GM12878 (cell line): ENCODE measurements around the gene SLC4A5. TPM values are rescaled to one million over a fixed set of nuclear protein-coding genes. Genes with fewer than 3 reads are reported as not detected.
A peak's percentile ranks its signal among the peaks of the same experiment; 100 is the strongest.

ENCODE experiments used
- ATAC-seq: fragments of 200-7000 bp; cut with Tn5 transposase; 3 replicates; pipeline ENCODE4 v1.9.1; 2020; ENCODE audit warnings: mild to moderate bottlenecking, moderate library complexity
- BruUV-seq: library from RNA; stranded (reverse); fragments of 400-500 nt; replicated peaks from 2 replicates; lab custom pipeline; 2021; lab: Mats Ljungman, UMichigan
- CTCF ChIA-PET: fragments of 300-600 bp; sonication (Branson Sonifier 250); formaldehyde crosslinking; extraction: SDS; loops from one replicate; lab custom pipeline; 2021; ENCODE audit warnings: inconsistent platforms; lab: Yijun Ruan, JAX
- POLR2A ChIA-PET: fragments of 350-600 bp; formaldehyde crosslinking; extraction: SDS; loops from one replicate; lab custom pipeline; 2021; ENCODE audit warnings: inconsistent platforms; lab: Charles Lee
- RAD21 ChIA-PET: fragments of 300-600 bp; sonication (Branson Sonifier 250); formaldehyde crosslinking; loops from one replicate; lab custom pipeline; 2023; ENCODE audit warnings: antibody characterized with exemption; ENCODE audit not compliant: unreplicated experiment; lab: Charles Lee
- SMC1A ChIA-PET: fragments of 300-600 bp; sonication (Branson Sonifier 250); formaldehyde crosslinking; loops from one replicate; lab custom pipeline; 2023; ENCODE audit not compliant: unreplicated experiment, uncharacterized antibody; lab: Charles Lee
- DNase-seq: peaks from one replicate; pipeline ENCODE4 v3.0.0-alpha.2; 2011; ENCODE audit warnings: low read depth, low spot score
- FAIRE-seq: peaks from 3 replicates; lab custom pipeline; 2011; peaks lifted over from hg19 to GRCh38; lab: Jason Lieb, UNC
- H2AFZ ChIP-seq: 2 replicates; pipeline ENCODE4 v1.6.0; 2011; ENCODE audit warnings: low read depth, low read length, control low read depth; ENCODE audit not compliant: control insufficient read depth
- H3K27ac ChIP-seq: 2 replicates; pipeline ENCODE4 v1.5.1; 2011; ENCODE audit warnings: control low read depth; ENCODE audit not compliant: control insufficient read depth, insufficient read depth
- H3K27me3 ChIP-seq, 2 experiments: replicated peaks in 1 of 2; 2 replicates each; pipeline versions ENCODE4 v1.6.0 to v1.6.1; 2011; ENCODE audit warnings: low read length in 1 of 2; ENCODE audit not compliant: control insufficient read depth in 2 of 2, insufficient read depth in 2 of 2
- H3K36me3 ChIP-seq, 2 experiments: 2 replicates each; pipeline ENCODE4 v1.5.1; 2011; ENCODE audit warnings: low read length in 1 of 2; ENCODE audit not compliant: control insufficient read depth in 2 of 2, insufficient read depth in 2 of 2
- H3K4me1 ChIP-seq: 2 replicates; pipeline ENCODE4 v1.6.1; 2011; ENCODE audit warnings: mild to moderate bottlenecking, low read length, moderate library complexity, mixed read lengths; ENCODE audit not compliant: control insufficient read depth, insufficient read depth
- H3K4me2 ChIP-seq: 2 replicates; pipeline ENCODE4 v1.6.0; 2011; ENCODE audit warnings: control low read depth; ENCODE audit not compliant: control insufficient read depth, insufficient read depth
- H3K4me3 ChIP-seq: fragments of 200-600 bp; sonication (generic); 2 replicates; pipeline ENCODE4 v1.5.1; 2016
- H3K79me2 ChIP-seq: 2 replicates; pipeline ENCODE4 v1.6.0; 2011; ENCODE audit warnings: low read length; ENCODE audit not compliant: control insufficient read depth, insufficient read depth
- H3K9ac ChIP-seq: 2 replicates; pipeline ENCODE4 v1.8.0; 2011; ENCODE audit warnings: low read length, control low read depth, mixed read lengths; ENCODE audit not compliant: control insufficient read depth, insufficient read depth
- H3K9me3 ChIP-seq: replicated peaks from 3 replicates; pipeline ENCODE4 v1.5.1; 2011; ENCODE audit warnings: mild to moderate bottlenecking, low read length; ENCODE audit not compliant: control insufficient read depth, insufficient read depth
- H4K20me1 ChIP-seq: 2 replicates; pipeline ENCODE4 v1.6.0; 2011; ENCODE audit not compliant: control insufficient read depth, insufficient read depth
- CEBPB ChIP-seq, 2 experiments: fragments of 150-350 bp in 1 of 2; IDR thresholded peaks; 2 replicates each; pipeline ENCODE4 v1.6.1; 2012 to 2014; ENCODE audit warnings: low read depth in 2 of 2, low read length in 2 of 2, borderline replicate concordance in 1 of 2, inconsistent platforms in 1 of 2
- EP300 ChIP-seq, 2 experiments: fragments of 150-350 bp in 1 of 2; IDR thresholded peaks; 2 replicates each; pipeline ENCODE4 v1.6.1; 2011 to 2012; ENCODE audit warnings: low read depth in 2 of 2, low read length in 2 of 2, borderline replicate concordance in 1 of 2, improper control_type of control experiment in 1 of 2, inconsistent platforms in 1 of 2; ENCODE audit not compliant: control insufficient read depth in 1 of 2
- HDAC6 ChIP-seq: fragments of 200-600 bp; sonication (generic); IDR thresholded peaks from one replicate; pipeline ENCODE4 v1.8.0; 2017; ENCODE audit warnings: antibody characterized with exemption; ENCODE audit not compliant: unreplicated experiment
- IRF4 ChIP-seq: IDR thresholded peaks from 2 replicates; pipeline ENCODE4 v1.6.1; 2011; ENCODE audit warnings: low read depth, low read length
- JUND ChIP-seq: IDR thresholded peaks from 2 replicates; pipeline ENCODE4 v1.6.1; 2012; ENCODE audit warnings: low read depth, mild to moderate bottlenecking, low read length, improper control_type of control experiment, moderate library complexity
- MTA2 ChIP-seq: fragments of 450-650 bp; IDR thresholded peaks from 2 replicates; pipeline ENCODE4 v1.6.1; 2016; ENCODE audit warnings: low read depth, mild to moderate bottlenecking, moderate library complexity
- MYB ChIP-seq: fragments of 150-350 bp; IDR thresholded peaks from 2 replicates; pipeline ENCODE4 v1.6.1; 2014; ENCODE audit warnings: mild to moderate bottlenecking, low read depth, low read length, borderline replicate concordance
- NR2C1 ChIP-seq: fragments of 450-650 bp; IDR thresholded peaks from 2 replicates; pipeline ENCODE4 v1.6.1; 2017; ENCODE audit warnings: antibody characterized with exemption, mild to moderate bottlenecking, moderate library complexity
- RB1 ChIP-seq: fragments of 450-650 bp; formaldehyde crosslinking; IDR thresholded peaks from 2 replicates; pipeline ENCODE4 v1.6.1; 2017; ENCODE audit warnings: mild to moderate bottlenecking, borderline replicate concordance
- RBBP5 ChIP-seq: fragments of 200-600 bp; sonication (generic); conservative IDR thresholded peaks from 2 replicates; pipeline ENCODE4 v1.6.1; 2016
- SMAD5 ChIP-seq: IDR thresholded peaks from 2 replicates; pipeline ENCODE4 v1.6.1; 2016; ENCODE audit warnings: antibody characterized with exemption, low read depth
- TCF3 ChIP-seq: IDR thresholded peaks from 2 replicates; pipeline ENCODE4 v1.6.1; 2012; ENCODE audit warnings: low read depth, mild to moderate bottlenecking, low read length, borderline replicate concordance; ENCODE audit not compliant: insufficient read depth
- ZNF274 ChIP-seq: IDR thresholded peaks from one replicate; pipeline ENCODE4 v1.8.0; 2011; ENCODE audit not compliant: insufficient read length, insufficient read depth
- WGBS: methylation state at CpG from one replicate; pipeline ENCODE4 v1.1.6; 2016; ENCODE audit warnings: low lambda C conversion rate; ENCODE audit not compliant: insufficient replicate concordance, insufficient coverage; ENCODE audit errors: missing lambda C conversion rate; 5-methylcytosine and 5-hydroxymethylcytosine counted together
- in situ Hi-C: fragments of 300-500 bp; cut with MboI; formaldehyde crosslinking; loops from 9 replicates; pipeline ENCODE4 v1.14.3; 2018; ENCODE audit warnings: mixed read lengths
- intact Hi-C: fragments of 100-400 bp; cut with micrococcal nuclease; formaldehyde crosslinking; loops from one replicate; pipeline ENCODE4 v1.14.2; 2022; ENCODE audit not compliant: unreplicated experiment
- polyA plus RNA-seq, 11 experiments: library from polyadenylated mRNA; depleted of rRNA in 4 of 11; unstranded in 6 of 11; stranded (reverse) in 5 of 11; fragments of >200 nt; fragmentation: Nextera tagmentation in 4 of 11; fragmentation: Illumina TruSeq in 1 of 11; extraction: Ambion mirVana in 4 of 11; extraction: Trizol in 1 of 11; gene quantifications; 1 replicate in 1 of 11; 2 replicates in 10 of 11; pipeline versions ENCODE4 v1.2.1 to v1.2.3, GENCODE V29; 2011 to 2016; ENCODE audit warnings: inconsistent platforms in 2 of 11, missing spikeins in 2 of 11, low read depth in 1 of 11
- total RNA-seq, 4 experiments: library from RNA; depleted of rRNA in 3 of 4; stranded (reverse); fragments of >200 nt in 3 of 4; fragmentation: Illumina TruSeq in 1 of 4; extraction: Trizol in 1 of 4; gene quantifications; 2 replicates each; pipeline versions ENCODE4 v1.2.1 to v1.2.3, GENCODE V29; 2013 to 2021
- TF ChIP-seq, protein P1 (sequence below): fragments of 450-650 bp; IDR thresholded peaks from 2 replicates; pipeline ENCODE4 v1.6.1; 2017; ENCODE audit warnings: mild to moderate bottlenecking, low read depth, inconsistent platforms; ENCODE audit not compliant: poor library complexity, severe bottlenecking
- TF ChIP-seq, protein P2 (sequence below): fragments of 450-650 bp; IDR thresholded peaks from 2 replicates; pipeline ENCODE4 v1.6.1; 2016; ENCODE audit warnings: mild to moderate bottlenecking
- TF ChIP-seq, protein P3 (sequence below): fragments of 150-350 bp; IDR thresholded peaks from 2 replicates; pipeline ENCODE4 v1.6.1; 2016; ENCODE audit warnings: low read depth, low read length

The SLC4A5 gene
- total and polyA plus RNA-seq, 10 of the 15 experiments (the other 5 are each of a cell fraction or from before 2014, with no cell fraction given): 0.15 to 4.7 (median 1.6) TPM

DNA sequence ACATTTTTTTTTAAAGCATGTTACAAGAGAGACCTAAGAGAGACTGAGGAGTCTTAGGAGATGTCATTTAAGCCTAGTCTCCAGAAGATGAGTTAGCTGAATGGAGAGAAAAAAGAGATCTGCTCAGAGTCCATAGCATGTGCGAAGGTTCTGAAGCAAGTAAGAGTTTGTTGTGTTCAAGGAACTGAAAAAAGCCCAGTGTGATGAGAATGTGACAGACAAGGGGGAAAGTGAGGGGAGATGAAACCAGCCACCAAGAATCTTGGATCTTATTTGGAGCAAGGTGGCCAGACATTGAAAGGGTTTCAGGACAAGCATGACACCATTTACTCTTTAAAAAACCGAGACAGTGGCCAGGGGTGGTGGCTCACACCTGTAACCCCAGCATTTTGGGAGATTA, 159.3 kb downstream of the SLC4A5 start (continued):
- TF ChIP-seq, protein P1, sequence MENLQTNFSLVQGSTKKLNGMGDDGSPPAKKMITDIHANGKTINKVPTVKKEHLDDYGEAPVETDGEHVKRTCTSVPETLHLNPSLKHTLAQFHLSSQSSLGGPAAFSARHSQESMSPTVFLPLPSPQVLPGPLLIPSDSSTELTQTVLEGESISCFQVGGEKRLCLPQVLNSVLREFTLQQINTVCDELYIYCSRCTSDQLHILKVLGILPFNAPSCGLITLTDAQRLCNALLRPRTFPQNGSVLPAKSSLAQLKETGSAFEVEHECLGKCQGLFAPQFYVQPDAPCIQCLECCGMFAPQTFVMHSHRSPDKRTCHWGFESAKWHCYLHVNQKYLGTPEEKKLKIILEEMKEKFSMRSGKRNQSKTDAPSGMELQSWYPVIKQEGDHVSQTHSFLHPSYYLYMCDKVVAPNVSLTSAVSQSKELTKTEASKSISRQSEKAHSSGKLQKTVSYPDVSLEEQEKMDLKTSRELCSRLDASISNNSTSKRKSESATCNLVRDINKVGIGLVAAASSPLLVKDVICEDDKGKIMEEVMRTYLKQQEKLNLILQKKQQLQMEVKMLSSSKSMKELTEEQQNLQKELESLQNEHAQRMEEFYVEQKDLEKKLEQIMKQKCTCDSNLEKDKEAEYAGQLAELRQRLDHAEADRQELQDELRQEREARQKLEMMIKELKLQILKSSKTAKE: peak; percentile 52
- TF ChIP-seq SMAD5: no peak
- TF ChIP-seq HDAC6: no peak

DNA sequence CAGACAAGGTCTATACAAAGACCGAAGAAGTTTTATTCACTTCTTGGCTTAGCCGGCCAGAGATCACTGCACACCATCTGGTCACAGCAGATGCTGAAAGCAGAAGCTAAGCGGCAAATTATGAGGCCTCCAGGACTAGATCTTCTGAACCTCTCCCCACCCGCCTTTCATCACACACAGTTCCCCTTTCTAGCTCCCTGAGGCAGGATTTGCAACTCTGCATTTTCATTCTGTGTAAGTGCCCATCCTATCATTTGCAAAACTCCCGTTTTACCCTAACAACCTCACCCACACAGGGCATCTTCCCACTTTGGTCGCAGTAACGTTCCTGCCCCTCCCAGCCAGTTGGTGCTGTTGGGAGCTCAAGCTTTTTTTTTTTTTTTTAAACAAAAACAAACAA, 161.5 kb downstream of the SLC4A5 start:
- ChIA-PET SMC1A (interaction anchor here (0.6 to 2.2 kb wide), 16 partner anchors 10 to 355 kb away, joined by 3 to 14 read pairs (median 5); partner anchors contain the start of gene MTHFD2), POLR2A (interaction anchor here (0.6 to 8.2 kb wide), 10 partner anchors 9 to 357 kb away, joined by 4 to 83 read pairs (median 6); partner anchors contain the start of gene MTHFD2), RAD21 (interaction anchor here (0.6 to 2.8 kb wide), 13 partner anchors 9 to 437 kb away, joined by 3 to 14 read pairs (median 3); partner anchors contain the start of gene MTHFD2), CTCF (interaction anchor here (0.8 to 8.5 kb wide), 10 partner anchors 10 to 502 kb away, joined by 3 to 90 read pairs (median 4); partner anchors contain the start of gene MTHFD2)
- Histone ChIP-seq H3K27ac (peak overlapping the region; percentile 81), H3K9me3 (no peaks in the 10 kb centered on the region), H3K9ac (peak overlapping the region; percentile 32; the same call in 1 of the 2 replicates), H3K4me3 (peak overlapping the region; percentile 52; the same call in 1 of the 2 replicates), H3K4me1 (peaks cover 46% of the 10 kb centered on the region), H3K27me3 (no peaks in the 10 kb centered on the region), H3K79me2 (peaks cover 21% of the 10 kb centered on the region), H2AFZ (peak overlapping the region; percentile 22), H3K4me2 (peak overlapping the region; percentile 66), H3K36me3 (no peaks in the 10 kb centered on the region), H4K20me1 (no peaks in the 10 kb centered on the region)
- DNase-seq: peak; percentile 86
- intact Hi-C loops: no loop called here
- ATAC-seq: peak; percentile 47
- BruUV-seq: no TSS peak
- under 1% methylated on average over 7 of the region's 7 CpGs for WGBS
- FAIRE-seq: peak; percentile 79
- in situ Hi-C loops: no loop called here
- TF ChIP-seq CEBPB (IDR thresholded peaks at IDR 0.05; ENCODE audit: borderline replicate concordance in 1 of 2, low read depth in 2 of 2, low read length in 2 of 2): no peak
- TF ChIP-seq, protein P2, sequence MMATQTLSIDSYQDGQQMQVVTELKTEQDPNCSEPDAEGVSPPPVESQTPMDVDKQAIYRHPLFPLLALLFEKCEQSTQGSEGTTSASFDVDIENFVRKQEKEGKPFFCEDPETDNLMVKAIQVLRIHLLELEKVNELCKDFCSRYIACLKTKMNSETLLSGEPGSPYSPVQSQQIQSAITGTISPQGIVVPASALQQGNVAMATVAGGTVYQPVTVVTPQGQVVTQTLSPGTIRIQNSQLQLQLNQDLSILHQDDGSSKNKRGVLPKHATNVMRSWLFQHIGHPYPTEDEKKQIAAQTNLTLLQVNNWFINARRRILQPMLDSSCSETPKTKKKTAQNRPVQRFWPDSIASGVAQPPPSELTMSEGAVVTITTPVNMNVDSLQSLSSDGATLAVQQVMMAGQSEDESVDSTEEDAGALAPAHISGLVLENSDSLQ: no peak
- TF ChIP-seq, protein P3, sequence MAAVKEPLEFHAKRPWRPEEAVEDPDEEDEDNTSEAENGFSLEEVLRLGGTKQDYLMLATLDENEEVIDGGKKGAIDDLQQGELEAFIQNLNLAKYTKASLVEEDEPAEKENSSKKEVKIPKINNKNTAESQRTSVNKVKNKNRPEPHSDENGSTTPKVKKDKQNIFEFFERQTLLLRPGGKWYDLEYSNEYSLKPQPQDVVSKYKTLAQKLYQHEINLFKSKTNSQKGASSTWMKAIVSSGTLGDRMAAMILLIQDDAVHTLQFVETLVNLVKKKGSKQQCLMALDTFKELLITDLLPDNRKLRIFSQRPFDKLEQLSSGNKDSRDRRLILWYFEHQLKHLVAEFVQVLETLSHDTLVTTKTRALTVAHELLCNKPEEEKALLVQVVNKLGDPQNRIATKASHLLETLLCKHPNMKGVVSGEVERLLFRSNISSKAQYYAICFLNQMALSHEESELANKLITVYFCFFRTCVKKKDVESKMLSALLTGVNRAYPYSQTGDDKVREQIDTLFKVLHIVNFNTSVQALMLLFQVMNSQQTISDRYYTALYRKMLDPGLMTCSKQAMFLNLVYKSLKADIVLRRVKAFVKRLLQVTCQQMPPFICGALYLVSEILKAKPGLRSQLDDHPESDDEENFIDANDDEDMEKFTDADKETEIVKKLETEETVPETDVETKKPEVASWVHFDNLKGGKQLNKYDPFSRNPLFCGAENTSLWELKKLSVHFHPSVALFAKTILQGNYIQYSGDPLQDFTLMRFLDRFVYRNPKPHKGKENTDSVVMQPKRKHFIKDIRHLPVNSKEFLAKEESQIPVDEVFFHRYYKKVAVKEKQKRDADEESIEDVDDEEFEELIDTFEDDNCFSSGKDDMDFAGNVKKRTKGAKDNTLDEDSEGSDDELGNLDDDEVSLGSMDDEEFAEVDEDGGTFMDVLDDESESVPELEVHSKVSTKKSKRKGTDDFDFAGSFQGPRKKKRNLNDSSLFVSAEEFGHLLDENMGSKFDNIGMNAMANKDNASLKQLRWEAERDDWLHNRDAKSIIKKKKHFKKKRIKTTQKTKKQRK: no peak
- no peak for TF ChIP-seq NR2C1
- TF ChIP-seq JUND: no peak
- TF ChIP-seq EP300 (IDR thresholded peaks at IDR 0.05; ENCODE audit: borderline replicate concordance in 1 of 2, control insufficient read depth in 1 of 2, low read depth in 2 of 2, low read length in 2 of 2): peak; percentile 59 to 63; a peak in 3 of 4 replicates
- peak; percentile 78; the same call in 1 of the 2 replicates for TF ChIP-seq IRF4
- no peak for TF ChIP-seq RB1
- TF ChIP-seq RBBP5: no peak
- TF ChIP-seq TCF3: 0 out of 2 replicates have a peak, but pooled peaks have one; percentile 39
- no peak for TF ChIP-seq MYB
- TF ChIP-seq ZNF274: no peak
- peak; percentile 83 for TF ChIP-seq MTA2
